ENCODE data around the gene CDYL.

DNA sequence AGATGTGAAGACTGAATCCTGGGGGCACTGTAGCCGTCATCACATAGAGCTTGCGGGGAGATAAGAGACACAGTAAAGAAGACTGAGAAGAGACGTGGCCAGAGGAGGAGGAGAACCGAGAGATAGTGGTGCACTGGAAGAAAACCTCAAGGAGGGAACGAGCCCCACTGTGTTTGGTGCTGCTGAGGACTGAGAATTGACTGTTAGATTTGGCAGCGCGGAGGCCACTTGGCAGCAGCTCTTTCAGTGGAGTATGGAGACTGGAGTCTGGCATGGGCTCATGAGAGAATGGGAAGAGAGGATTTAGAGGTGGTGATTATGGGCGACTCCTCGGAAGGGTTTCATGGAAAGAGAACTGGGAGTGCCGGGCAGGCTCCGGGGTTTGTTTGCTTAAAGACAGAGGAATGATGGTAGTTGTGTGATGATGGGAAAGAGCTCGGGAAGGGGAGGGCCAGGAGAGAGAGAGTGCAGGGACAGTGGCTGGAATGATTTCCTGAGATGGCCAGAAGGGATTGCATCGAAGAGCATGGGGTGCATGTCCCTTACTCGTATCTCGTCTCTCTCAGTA lies 18.0 kb downstream of the CDYL start:
- TF ChIP-seq, protein P1, sequence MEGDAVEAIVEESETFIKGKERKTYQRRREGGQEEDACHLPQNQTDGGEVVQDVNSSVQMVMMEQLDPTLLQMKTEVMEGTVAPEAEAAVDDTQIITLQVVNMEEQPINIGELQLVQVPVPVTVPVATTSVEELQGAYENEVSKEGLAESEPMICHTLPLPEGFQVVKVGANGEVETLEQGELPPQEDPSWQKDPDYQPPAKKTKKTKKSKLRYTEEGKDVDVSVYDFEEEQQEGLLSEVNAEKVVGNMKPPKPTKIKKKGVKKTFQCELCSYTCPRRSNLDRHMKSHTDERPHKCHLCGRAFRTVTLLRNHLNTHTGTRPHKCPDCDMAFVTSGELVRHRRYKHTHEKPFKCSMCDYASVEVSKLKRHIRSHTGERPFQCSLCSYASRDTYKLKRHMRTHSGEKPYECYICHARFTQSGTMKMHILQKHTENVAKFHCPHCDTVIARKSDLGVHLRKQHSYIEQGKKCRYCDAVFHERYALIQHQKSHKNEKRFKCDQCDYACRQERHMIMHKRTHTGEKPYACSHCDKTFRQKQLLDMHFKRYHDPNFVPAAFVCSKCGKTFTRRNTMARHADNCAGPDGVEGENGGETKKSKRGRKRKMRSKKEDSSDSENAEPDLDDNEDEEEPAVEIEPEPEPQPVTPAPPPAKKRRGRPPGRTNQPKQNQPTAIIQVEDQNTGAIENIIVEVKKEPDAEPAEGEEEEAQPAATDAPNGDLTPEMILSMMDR (IDR thresholded peaks at IDR 0.05; ENCODE audit: low read depth, low read length, poor library complexity, severe bottlenecking): no peak
- no peak for TF ChIP-seq EZH2phosphoT487 (IDR thresholded peaks at IDR 0.05; ENCODE audit: borderline replicate concordance, low read length)

Data from DOHH2 (cell line).